Endodermal cell (in vitro differentiated cells): ENCODE results near the gene SBNO2. TPM values are rescaled to one million over a fixed set of nuclear protein-coding genes. Genes with fewer than 3 reads are reported as not detected.
A peak's percentile ranks its signal among the peaks of the same experiment; 100 is the strongest.

ENCODE experiments used
- DNase-seq: peaks from one replicate; pipeline ENCODE4 v3.0.0-alpha.2; 2017
- H3K27ac ChIP-seq: 2 replicates; pipeline ENCODE4 v1.5.1; 2013; ENCODE audit warnings: mild to moderate bottlenecking, low read depth, low read length, moderate library complexity
- H3K27me3 ChIP-seq: 2 replicates; pipeline ENCODE4 v1.6.1; 2013; ENCODE audit warnings: mild to moderate bottlenecking, low read length, moderate library complexity; ENCODE audit not compliant: insufficient read depth, control insufficient read depth, poor library complexity, severe bottlenecking
- H3K36me3 ChIP-seq: 2 replicates; pipeline ENCODE4 v1.7.0; 2013; ENCODE audit warnings: mild to moderate bottlenecking, low read length, moderate library complexity; ENCODE audit not compliant: control insufficient read depth, insufficient read depth
- H3K4me1 ChIP-seq: one replicate; pipeline ENCODE4 v1.7.0; 2013; ENCODE audit warnings: low read length; ENCODE audit not compliant: control insufficient read depth, insufficient read depth
- H3K4me3 ChIP-seq: 2 replicates; pipeline ENCODE4 v1.5.1; 2013; ENCODE audit warnings: mild to moderate bottlenecking, low read length, moderate library complexity
- H3K9ac ChIP-seq: 2 replicates; pipeline ENCODE4 v1.6.1; 2013; ENCODE audit warnings: mild to moderate bottlenecking, low read length, moderate library complexity; ENCODE audit not compliant: poor library complexity, severe bottlenecking; ENCODE audit errors: extremely low read depth
- H3K9me3 ChIP-seq: 2 replicates; pipeline ENCODE4 v1.6.1; 2013; ENCODE audit warnings: mild to moderate bottlenecking, low read length, moderate library complexity; ENCODE audit not compliant: control insufficient read depth
- H3K27ac Mint-ChIP-seq: 2 replicates; pipeline ENCODE4 v1.8.0; 2020; ENCODE audit warnings: mixed read lengths
- H3K27me3 Mint-ChIP-seq: 2 replicates; pipeline ENCODE4 v1.8.0; 2021; ENCODE audit warnings: mild to moderate bottlenecking, mixed read lengths; ENCODE audit not compliant: insufficient read depth
- H3K36me3 Mint-ChIP-seq: 2 replicates; pipeline ENCODE4 v1.8.0; 2020; ENCODE audit warnings: low read depth, mixed read lengths
- H3K4me1 Mint-ChIP-seq: 2 replicates; pipeline ENCODE4 v1.8.0; 2020; ENCODE audit warnings: mixed read lengths
- H3K4me3 Mint-ChIP-seq: 2 replicates; pipeline ENCODE4 v1.8.0; 2020; ENCODE audit warnings: mild to moderate bottlenecking, moderate library complexity, mixed read lengths
- H3K9me3 Mint-ChIP-seq: 2 replicates; pipeline ENCODE4 v1.8.0; 2020; ENCODE audit warnings: mild to moderate bottlenecking, mixed read lengths
- WGBS, 2 experiments: methylation state at CpG; one replicate each; pipeline versions ENCODE4 v1.1.5 to v1.1.7; 2013; ENCODE audit warnings: missing lambda C conversion rate in 2 of 2, mixed read lengths in 1 of 2; ENCODE audit not compliant: insufficient coverage in 1 of 2, insufficient read length in 1 of 2; 5-methylcytosine and 5-hydroxymethylcytosine counted together
- total RNA-seq, 2 donors: library from RNA; stranded (reverse); fragmentation: NEBNext Ultra II Directional in 1 of 2; extraction: Animal tissue kit (Norgen Biotek cat#: 25700) in 1 of 2; gene quantifications; 2 replicates in 1 of 2; 3 replicates in 1 of 2; pipeline ENCODE4 v1.2.1, GENCODE V29; 2021
- TF ChIP-seq, protein P1 (sequence below): fragments of 200-600 bp; sonication (generic); conservative IDR thresholded peaks from 2 replicates; pipeline ENCODE4 v1.5.0; 2021; ENCODE audit warnings: antibody characterized with exemption, mild to moderate bottlenecking

Gene SBNO2
- total RNA-seq, 2 donors from 2014 or later, result 43.3 to 50.4 TPM

DNA sequence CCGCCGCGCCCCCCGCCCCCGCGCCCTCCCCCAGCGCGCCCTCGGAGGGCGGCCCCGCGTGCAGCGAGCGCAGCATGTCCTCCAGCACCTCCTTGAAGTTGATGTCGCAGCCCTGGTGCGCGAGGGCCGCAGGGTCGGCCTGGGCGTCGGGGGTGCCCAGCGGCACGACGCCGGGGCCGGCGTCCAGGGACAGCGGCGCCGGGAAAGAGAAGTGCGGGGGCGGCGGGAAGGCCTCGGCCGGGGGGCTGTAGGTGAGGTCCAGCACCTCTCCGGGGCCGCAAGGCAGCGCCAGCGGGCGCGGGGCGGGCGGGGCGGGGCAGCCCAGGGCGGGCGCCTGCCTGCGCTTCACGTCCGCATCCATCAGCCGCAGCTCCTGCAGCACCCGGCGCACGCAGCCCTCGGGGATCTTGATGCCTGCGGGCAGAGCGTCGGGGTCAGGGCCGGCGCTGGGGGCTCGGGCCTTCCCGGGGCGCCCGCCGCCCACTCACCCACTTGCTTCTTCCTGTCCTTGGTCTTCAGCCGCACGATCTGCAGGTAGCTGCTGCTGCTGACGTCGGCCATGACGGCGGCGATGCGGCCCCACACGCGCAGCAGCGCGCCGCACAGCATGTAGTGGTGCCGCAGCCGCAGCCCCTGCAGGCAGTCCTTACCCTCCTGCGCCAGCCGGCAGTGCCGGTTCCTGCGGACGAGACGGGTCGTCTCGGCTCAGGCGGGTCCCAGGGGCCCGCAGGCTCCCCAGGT, 65.6 kb downstream of the SBNO2 start:
- no peak overlapping the region for H3K4me3 Mint-ChIP-seq
- H3K27me3 ChIP-seq, result no peaks in the 10 kb centered on the region
- 96 to 98% methylated on average over 37 to 89 of the region's 89 CpGs for whole genome bisulfite sequencing, 2 experiments
- peaks cover 26% of the 10 kb centered on the region for H3K36me3 ChIP-seq
- H3K9me3 ChIP-seq, result no peaks in the 10 kb centered on the region
- no peak for DNase-seq
- H3K4me3 ChIP-seq, result no peak overlapping the region
- H3K4me1 ChIP-seq, result no peaks in the 10 kb centered on the region
- H3K9me3 Mint-ChIP-seq, result no peaks in the 10 kb centered on the region
- TF ChIP-seq, protein P1, sequence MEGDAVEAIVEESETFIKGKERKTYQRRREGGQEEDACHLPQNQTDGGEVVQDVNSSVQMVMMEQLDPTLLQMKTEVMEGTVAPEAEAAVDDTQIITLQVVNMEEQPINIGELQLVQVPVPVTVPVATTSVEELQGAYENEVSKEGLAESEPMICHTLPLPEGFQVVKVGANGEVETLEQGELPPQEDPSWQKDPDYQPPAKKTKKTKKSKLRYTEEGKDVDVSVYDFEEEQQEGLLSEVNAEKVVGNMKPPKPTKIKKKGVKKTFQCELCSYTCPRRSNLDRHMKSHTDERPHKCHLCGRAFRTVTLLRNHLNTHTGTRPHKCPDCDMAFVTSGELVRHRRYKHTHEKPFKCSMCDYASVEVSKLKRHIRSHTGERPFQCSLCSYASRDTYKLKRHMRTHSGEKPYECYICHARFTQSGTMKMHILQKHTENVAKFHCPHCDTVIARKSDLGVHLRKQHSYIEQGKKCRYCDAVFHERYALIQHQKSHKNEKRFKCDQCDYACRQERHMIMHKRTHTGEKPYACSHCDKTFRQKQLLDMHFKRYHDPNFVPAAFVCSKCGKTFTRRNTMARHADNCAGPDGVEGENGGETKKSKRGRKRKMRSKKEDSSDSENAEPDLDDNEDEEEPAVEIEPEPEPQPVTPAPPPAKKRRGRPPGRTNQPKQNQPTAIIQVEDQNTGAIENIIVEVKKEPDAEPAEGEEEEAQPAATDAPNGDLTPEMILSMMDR, result no peak
- no peak overlapping the region for H3K27ac Mint-ChIP-seq
- H3K4me1 Mint-ChIP-seq, result peaks cover 3% of the 10 kb centered on the region
- no peak overlapping the region for H3K27ac ChIP-seq
- H3K9ac ChIP-seq, result no peak overlapping the region
- H3K27me3 Mint-ChIP-seq, result no peaks in the 10 kb centered on the region
- peaks cover 7% of the 10 kb centered on the region for H3K36me3 Mint-ChIP-seq

DNA sequence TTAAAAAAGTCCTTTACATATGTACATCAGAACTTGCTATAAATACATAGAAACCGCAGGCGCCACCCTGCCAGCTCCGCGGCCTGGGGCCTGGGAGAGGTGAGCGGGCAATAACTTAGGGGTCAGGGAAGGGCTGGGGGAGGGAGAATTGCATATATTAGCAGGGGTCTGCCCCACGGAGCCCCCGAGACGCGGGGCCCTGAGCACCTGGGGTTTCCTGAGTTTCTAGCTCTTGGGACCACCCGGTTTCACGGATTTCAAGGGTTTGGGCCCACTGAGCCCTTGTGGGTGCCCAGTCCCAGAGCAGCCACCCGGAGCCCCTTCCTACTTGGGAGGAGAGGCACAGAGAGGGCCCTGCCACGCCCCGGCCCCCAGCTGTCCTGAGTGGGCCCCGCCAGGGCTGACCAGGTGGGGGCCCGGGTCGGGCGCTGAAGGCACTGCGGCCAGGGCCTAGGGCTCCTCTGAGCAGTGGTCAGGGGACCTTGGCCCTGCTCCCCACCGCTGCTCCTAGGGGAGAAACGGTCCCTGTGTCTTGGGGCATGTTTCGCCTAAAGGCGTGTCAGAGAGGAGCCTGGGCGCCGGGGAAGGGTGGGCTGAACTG, 66.3 kb downstream of the SBNO2 start:
- no peak overlapping the region for H3K4me3 Mint-ChIP-seq
- Histone ChIP-seq H3K27ac (no peak overlapping the region), H3K9me3 (no peaks in the 10 kb centered on the region), H3K27me3 (no peaks in the 10 kb centered on the region), H3K9ac (no peak overlapping the region), H3K4me3 (no peak overlapping the region), H3K4me1 (no peaks in the 10 kb centered on the region), H3K36me3 (peaks cover 25% of the 10 kb centered on the region)
- peaks cover 4% of the 10 kb centered on the region for H3K4me1 Mint-ChIP-seq
- TF ChIP-seq, protein P1, result no peak
- no peaks in the 10 kb centered on the region for H3K9me3 Mint-ChIP-seq
- WGBS, 2 experiments, result 96% methylated on average over 16 to 25 of the region's 25 CpGs
- DNase-seq, result no peak
- peaks cover 7% of the 10 kb centered on the region for H3K36me3 Mint-ChIP-seq
- H3K27ac Mint-ChIP-seq, result no peak overlapping the region
- H3K27me3 Mint-ChIP-seq, result no peaks in the 10 kb centered on the region

DNA sequence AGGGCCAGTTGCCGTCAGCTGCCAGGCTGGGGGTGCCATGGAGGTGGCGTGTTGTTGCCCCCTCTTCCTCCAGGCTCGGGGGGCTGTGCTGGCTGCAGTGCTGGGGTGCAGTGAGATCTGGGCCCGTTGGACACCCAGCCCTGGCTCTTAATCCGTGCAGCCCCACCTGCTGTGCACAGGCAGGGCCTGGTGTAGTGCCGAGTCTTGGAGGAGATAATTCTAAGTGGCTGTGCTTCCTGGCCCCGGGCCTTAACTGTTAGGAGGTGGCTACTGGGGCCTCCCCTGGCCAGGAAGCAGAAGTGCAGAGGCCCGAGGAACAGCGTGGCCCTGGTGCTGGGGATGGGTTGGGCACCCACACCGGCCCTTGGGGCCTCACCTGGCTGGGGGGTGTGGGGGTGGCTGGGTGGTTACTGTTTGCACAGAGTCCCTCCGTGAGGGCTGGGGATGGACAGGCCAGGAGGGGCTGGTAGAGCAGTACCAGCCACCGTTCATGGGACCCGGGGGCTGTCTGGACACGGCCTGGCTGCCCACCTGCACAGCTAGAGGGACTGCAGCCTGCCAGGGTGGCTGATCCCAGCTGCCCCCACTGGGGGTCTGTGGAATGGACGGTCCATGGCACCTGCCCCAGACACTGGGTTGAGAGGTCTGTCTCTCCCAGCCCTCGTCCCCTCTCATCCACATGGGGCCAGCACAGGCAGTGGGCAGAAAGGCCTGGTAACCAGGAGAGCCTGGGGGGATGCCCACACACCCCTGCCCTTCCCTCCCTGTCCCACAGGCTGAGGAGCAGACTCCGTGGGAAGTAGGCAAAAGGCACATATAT, 67.0 kb downstream of the SBNO2 start:
- H3K4me1 ChIP-seq, result no peaks in the 10 kb centered on the region
- no peaks in the 10 kb centered on the region for H3K27me3 Mint-ChIP-seq
- TF ChIP-seq, protein P1, result peak; percentile 53
- no peak overlapping the region for H3K4me3 ChIP-seq
- H3K4me3 Mint-ChIP-seq, result peak overlapping the region; percentile 22
- DNase-seq, result peak; percentile 71
- no peak overlapping the region for H3K9ac ChIP-seq
- H3K4me1 Mint-ChIP-seq, result peaks cover 4% of the 10 kb centered on the region
- H3K27ac Mint-ChIP-seq, result peak overlapping the region; percentile 77
- H3K27ac ChIP-seq, result no peak overlapping the region
- peaks cover 7% of the 10 kb centered on the region for H3K36me3 Mint-ChIP-seq
- H3K27me3 ChIP-seq, result no peaks in the 10 kb centered on the region
- no peaks in the 10 kb centered on the region for H3K9me3 ChIP-seq
- no peaks in the 10 kb centered on the region for H3K9me3 Mint-ChIP-seq
- 82 to 91% methylated on average over 9 to 17 of the region's 17 CpGs for WGBS, 2 experiments
- peaks cover 21% of the 10 kb centered on the region for H3K36me3 ChIP-seq
